K562 (cell line): ENCODE data around the gene MPRIP. TPM values are rescaled to one million over a fixed set of nuclear protein-coding genes. Genes with fewer than 3 reads are reported as not detected.

Experiments used
- ATAC-seq: fragments of 200-7000 bp; cut with Tn5 transposase; 3 replicates; pipeline ENCODE4 v1.9.1; 2020; ENCODE audit warnings: moderate library complexity
- BruUV-seq: library from RNA; stranded (reverse); fragments of 400-500 nt; replicated peaks from 2 replicates; lab custom pipeline; 2021; lab: Mats Ljungman, UMichigan
- CTCF ChIA-PET: fragments of 300-600 bp; formaldehyde crosslinking; extraction: SDS; loops from one replicate; lab custom pipeline; 2021; ENCODE audit warnings: low intra/inter-chr PET ratio; lab: Yijun Ruan, JAX
- POLR2A ChIA-PET: fragments of 300-600, 350-650 bp; sonication (Branson Sonifier 250); formaldehyde crosslinking; extraction: SDS; loops from one replicate; lab custom pipeline; 2021; ENCODE audit warnings: antibody characterized with exemption, inconsistent platforms; lab: Yijun Ruan, JAX
- DNase-seq, 4 experiments: peaks; one replicate each; pipeline versions ENCODE4 v3.0.0 to v3.0.0-alpha.2; 2011 to 2018; ENCODE audit warnings: low spot score in 3 of 4, mixed read lengths in 3 of 4; ENCODE audit errors: extremely low read depth in 1 of 4
- FAIRE-seq: peaks from 2 replicates; lab custom pipeline; 2011; peaks lifted over from hg19 to GRCh38; lab: Jason Lieb, UNC
- H2AFZ ChIP-seq: 2 replicates; pipeline ENCODE4 v1.6.0; 2011; ENCODE audit warnings: low read depth, low read length, control low read depth, inconsistent platforms
- H3K27ac ChIP-seq: fragments of 200-600 bp; 3 replicates; pipeline ENCODE4 v1.8.0; 2011; ENCODE audit warnings: low read depth, mild to moderate bottlenecking, control low read depth, inconsistent platforms, low read length, moderate library complexity, mixed read lengths; ENCODE audit errors: extremely low read depth
- H3K27me3 ChIP-seq, 2 experiments: fragments of 300-600 bp in 1 of 2; 2 replicates in 1 of 2; 3 replicates in 1 of 2; pipeline versions ENCODE4 v1.6.0 to v1.8.0; 2011; ENCODE audit warnings: inconsistent platforms in 2 of 2, low read length in 2 of 2, mild to moderate bottlenecking in 1 of 2, mixed read lengths in 1 of 2, moderate library complexity in 1 of 2; ENCODE audit not compliant: control insufficient read depth in 2 of 2, insufficient read depth in 2 of 2
- H3K36me3 ChIP-seq: fragments of 300-600 bp; 3 replicates; pipeline ENCODE4 v1.8.0; 2011; ENCODE audit warnings: mild to moderate bottlenecking, low read length, inconsistent platforms; ENCODE audit not compliant: control insufficient read depth, insufficient read depth
- H3K4me1 ChIP-seq, 2 experiments: fragments of 200-600 bp in 1 of 2; replicated peaks in 1 of 2; 2 replicates in 1 of 2; 3 replicates in 1 of 2; pipeline versions ENCODE4 v1.5.1 to v1.8.0; 2011; ENCODE audit warnings: inconsistent platforms in 2 of 2, low read length in 2 of 2, mild to moderate bottlenecking in 1 of 2, mixed read lengths in 1 of 2, moderate library complexity in 1 of 2; ENCODE audit not compliant: control insufficient read depth in 2 of 2, insufficient read depth in 2 of 2
- H3K4me2 ChIP-seq: 2 replicates; pipeline ENCODE4 v1.6.1; 2011; ENCODE audit warnings: low read length, control low read depth, inconsistent platforms, mixed read lengths; ENCODE audit not compliant: insufficient read depth
- H3K4me3 ChIP-seq: fragments of 200-600 bp; sonication (generic), shearing (Covaris generic); 2 replicates; pipeline ENCODE4 v1.5.1; 2016; ENCODE audit warnings: control low read depth, inconsistent platforms
- H3K79me2 ChIP-seq: fragments of 200-600 bp; 3 replicates; pipeline ENCODE4 v1.8.0; 2011; ENCODE audit warnings: low read length, inconsistent platforms; ENCODE audit not compliant: control insufficient read depth, insufficient read depth
- H3K9ac ChIP-seq, 2 experiments: 2 replicates each; pipeline versions ENCODE4 v1.6.0 to v1.6.1; 2011; ENCODE audit warnings: low read depth in 2 of 2, low read length in 2 of 2, control low read depth in 1 of 2, inconsistent platforms in 1 of 2, mild to moderate bottlenecking in 1 of 2, mixed read lengths in 1 of 2; ENCODE audit not compliant: insufficient read depth in 1 of 2
- H3K9me1 ChIP-seq: one replicate; pipeline ENCODE4 v1.6.0; 2011; ENCODE audit warnings: inconsistent platforms, mild to moderate bottlenecking, low read length, moderate library complexity; ENCODE audit not compliant: control insufficient read depth, insufficient read depth
- H3K9me3 ChIP-seq: replicated peaks from 2 replicates; pipeline ENCODE4 v1.5.1; 2011; ENCODE audit warnings: low read depth, low read length, inconsistent platforms; ENCODE audit not compliant: control insufficient read depth, insufficient read depth
- H4K20me1 ChIP-seq: replicated peaks from 2 replicates; pipeline ENCODE4 v1.6.1; 2011; ENCODE audit warnings: low read length, inconsistent platforms, mixed read lengths; ENCODE audit not compliant: control insufficient read depth, insufficient read depth
- ATF4 ChIP-seq: fragments of 450-650 bp; formaldehyde crosslinking; IDR thresholded peaks from 2 replicates; pipeline ENCODE4 v1.4.0; 2022; ENCODE audit warnings: mild to moderate bottlenecking, moderate library complexity
- CBX1 ChIP-seq: sonication (generic); IDR thresholded peaks from 2 replicates; pipeline ENCODE4 v1.6.1; 2016; ENCODE audit warnings: antibody characterized with exemption, low read depth, mild to moderate bottlenecking
- CHD2 ChIP-seq: IDR thresholded peaks from 2 replicates; pipeline ENCODE4 v1.6.1; 2011; ENCODE audit warnings: low read depth, low read length
- CHD4 ChIP-seq: fragments of 200-600 bp; sonication (generic); IDR thresholded peaks from 3 replicates; pipeline ENCODE4 v1.6.1; 2012; ENCODE audit warnings: low read depth, mild to moderate bottlenecking, mixed read lengths, low read length, inconsistent platforms; ENCODE audit not compliant: insufficient read depth, insufficient replicate concordance, poor library complexity, severe bottlenecking
- EZH2 ChIP-seq: IDR thresholded peaks from 2 replicates; pipeline ENCODE4 v1.6.1; 2012; ENCODE audit warnings: low read depth, mild to moderate bottlenecking, inconsistent platforms, low read length, borderline replicate concordance
- PATZ1 ChIP-seq: fragments of 250-450 bp; sonication (Bioruptor Pico); IDR thresholded peaks from 2 replicates; pipeline ENCODE4 v1.5.0; 2020; ENCODE audit warnings: mild to moderate bottlenecking, borderline replicate concordance
- PCBP1 ChIP-seq: fragments of 200-400 bp; formaldehyde crosslinking; IDR thresholded peaks from 2 replicates; pipeline ENCODE4 v1.6.1; 2018; ENCODE audit warnings: mild to moderate bottlenecking, low read depth, low read length; ENCODE audit not compliant: poor library complexity, severe bottlenecking
- SIRT6 ChIP-seq: IDR thresholded peaks from one replicate; pipeline ENCODE4 v1.6.1; 2012; ENCODE audit warnings: low read depth, mild to moderate bottlenecking, control low read depth, inconsistent platforms, low read length, moderate library complexity
- UBTF ChIP-seq, 2 experiments: IDR thresholded peaks; 2 replicates each; pipeline ENCODE4 v1.6.1; 2012; ENCODE audit warnings: improper control_type of control experiment in 2 of 2, low read depth in 2 of 2, low read length in 2 of 2, borderline replicate concordance in 1 of 2
- ZBTB26 ChIP-seq: fragments of 450-650 bp; formaldehyde crosslinking; IDR thresholded peaks from 2 replicates; pipeline ENCODE4 v1.4.0; 2022; ENCODE audit warnings: missing genetic modification characterization
- ZBTB7A ChIP-seq: IDR thresholded peaks from 2 replicates; pipeline ENCODE4 v1.6.1; 2011; ENCODE audit warnings: low read depth, mild to moderate bottlenecking, low read length, moderate library complexity, borderline replicate concordance; ENCODE audit not compliant: control insufficient read depth
- ZSCAN29 ChIP-seq: fragments of 450-650 bp; IDR thresholded peaks from 2 replicates; pipeline ENCODE4 v1.6.1; 2017
- WGBS: fragments of 100-300 bp; shearing (Covaris generic); methylation state at CpG from one replicate; pipeline ENCODE4 v1.1.6; 2016; ENCODE audit warnings: low coverage, mixed read lengths; ENCODE audit not compliant: insufficient coverage; ENCODE audit errors: missing lambda C conversion rate; 5-methylcytosine and 5-hydroxymethylcytosine counted together
- in situ Hi-C: fragments of 300-500 bp; cut with MboI; formaldehyde crosslinking; loops from 4 replicates; pipeline ENCODE4 v1.15.0; 2018; ENCODE audit warnings: inconsistent platforms, mixed read lengths
- intact Hi-C: fragments of 100-400 bp; cut with micrococcal nuclease; formaldehyde crosslinking; loops from 2 replicates; pipeline ENCODE4 v1.14.2; 2022
- polyA plus RNA-seq, 8 experiments: library from polyadenylated mRNA; depleted of rRNA in 4 of 8; stranded (reverse) in 5 of 8; unstranded in 3 of 8; fragments of >200 nt; fragmentation: Nextera tagmentation in 2 of 8; fragmentation: Illumina TruSeq in 1 of 8; extraction: Ambion mirVana in 2 of 8; extraction: Trizol in 1 of 8; gene quantifications; 2 replicates each; pipeline versions ENCODE4 v1.2.1 to v1.2.3, GENCODE V29; 2011 to 2014; ENCODE audit warnings: inconsistent platforms in 1 of 8, missing spikeins in 1 of 8
- total RNA-seq, 7 experiments: library from RNA; depleted of rRNA in 6 of 7; stranded (reverse); fragments of >200 nt in 6 of 7; fragmentation: Illumina TruSeq in 2 of 7; extraction: Trizol in 2 of 7; gene quantifications; 2 replicates each; pipeline versions ENCODE4 v1.2.1 to v1.2.3, GENCODE V29; 2011 to 2021; ENCODE audit warnings: low replicate concordance in 1 of 7

Gene MPRIP
- total and polyA plus RNA-seq, 9 of the 15 experiments (the other 6 are each of a cell fraction or from before 2014, with no cell fraction given), result 10.0 to 72.6 (median 30.1) TPM

GRCh38 chr17:17198281-17198680 is 156.0 kb downstream of the MPRIP start:
- Histone ChIP-seq H3K27me3 (no peaks in the 10 kb centered on the region), H3K9me1 (no peaks in the 10 kb centered on the region), H3K27ac (no peak overlapping the region), H2AFZ (no peak overlapping the region), H3K4me2 (no peak overlapping the region), H3K79me2 (peaks cover 21% of the 10 kb centered on the region), H3K9ac (no peak overlapping the region), H3K4me1 (peaks cover 0 to 5% of the 10 kb centered on the region in 2 experiments; a peak in 2 of 5 replicates), H4K20me1 (no peaks in the 10 kb centered on the region), H3K9me3 (no peaks in the 10 kb centered on the region), H3K36me3 (peaks cover 32% of the 10 kb centered on the region; the same call in 2 of the 3 replicates), H3K4me3 (no peak overlapping the region)
- FAIRE-seq, result no peak
- CTCF ChIA-PET, result no interaction called here
- POLR2A ChIA-PET, result interaction anchor here (1.0 kb wide), 1 partner anchor 298 kb away, joined by 3 read pairs; no protein-coding TSS in a partner anchor
- no peak for DNase-seq
- intact Hi-C loops, result no loop called here
- in situ Hi-C loops, result no loop called here
- BruUV-seq, result no TSS peak
- 100% methylated on average over 1 of the region's 1 CpG for WGBS
- ATAC-seq, result 0 out of 3 replicates have a peak, but pooled peaks have one; percentile 39
- TF ChIP-seq ZSCAN29, result no peak
- no peak for TF ChIP-seq UBTF (IDR thresholded peaks at IDR 0.05; ENCODE audit: borderline replicate concordance in 1 of 2, low read depth in 2 of 2, low read length in 2 of 2)
- TF ChIP-seq ATF4 (CRISPR knock-in tag), result no peak
- no peak for TF ChIP-seq PATZ1
- no peak for TF ChIP-seq EZH2
- TF ChIP-seq SIRT6, result no peak
- TF ChIP-seq CBX1, result no peak
- no peak for TF ChIP-seq CHD2
- no peak for TF ChIP-seq ZBTB26 (CRISPR knock-in tag)
- no peak for TF ChIP-seq CHD4
- no peak for TF ChIP-seq PCBP1
- no peak for TF ChIP-seq ZBTB7A
